ENCODE measurements around the gene C1QTNF9B.

DNA sequence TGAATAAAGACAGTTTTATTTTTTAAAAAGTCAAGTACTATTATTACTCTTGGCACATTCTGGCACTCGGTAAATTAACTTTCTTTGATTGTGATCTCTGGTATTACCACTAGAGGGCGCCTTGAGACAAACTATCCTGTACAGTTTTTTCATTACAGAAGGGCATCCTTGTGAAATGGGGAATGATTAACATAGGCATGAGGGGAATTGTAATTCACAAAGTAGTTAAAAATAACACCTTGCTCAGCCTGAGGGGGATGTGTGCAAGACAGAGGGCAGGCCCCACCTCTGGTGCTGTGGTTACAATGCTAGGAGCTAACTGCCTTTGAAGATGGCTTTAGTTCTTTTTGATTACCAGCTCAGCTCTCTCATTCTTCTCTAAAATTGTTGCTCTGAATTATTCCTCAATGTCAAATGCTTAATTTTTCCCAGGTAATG, 24.2 kb upstream of the C1QTNF9B start:
- TF ChIP-seq, protein P1, sequence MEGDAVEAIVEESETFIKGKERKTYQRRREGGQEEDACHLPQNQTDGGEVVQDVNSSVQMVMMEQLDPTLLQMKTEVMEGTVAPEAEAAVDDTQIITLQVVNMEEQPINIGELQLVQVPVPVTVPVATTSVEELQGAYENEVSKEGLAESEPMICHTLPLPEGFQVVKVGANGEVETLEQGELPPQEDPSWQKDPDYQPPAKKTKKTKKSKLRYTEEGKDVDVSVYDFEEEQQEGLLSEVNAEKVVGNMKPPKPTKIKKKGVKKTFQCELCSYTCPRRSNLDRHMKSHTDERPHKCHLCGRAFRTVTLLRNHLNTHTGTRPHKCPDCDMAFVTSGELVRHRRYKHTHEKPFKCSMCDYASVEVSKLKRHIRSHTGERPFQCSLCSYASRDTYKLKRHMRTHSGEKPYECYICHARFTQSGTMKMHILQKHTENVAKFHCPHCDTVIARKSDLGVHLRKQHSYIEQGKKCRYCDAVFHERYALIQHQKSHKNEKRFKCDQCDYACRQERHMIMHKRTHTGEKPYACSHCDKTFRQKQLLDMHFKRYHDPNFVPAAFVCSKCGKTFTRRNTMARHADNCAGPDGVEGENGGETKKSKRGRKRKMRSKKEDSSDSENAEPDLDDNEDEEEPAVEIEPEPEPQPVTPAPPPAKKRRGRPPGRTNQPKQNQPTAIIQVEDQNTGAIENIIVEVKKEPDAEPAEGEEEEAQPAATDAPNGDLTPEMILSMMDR (IDR thresholded peaks at IDR 0.05) = peak; percentile 41 to 51 (median 48)
- TF ChIP-seq POLR2A (IDR thresholded peaks at IDR 0.05) (no peak), POLR2AphosphoS5 (IDR thresholded peaks at IDR 0.05; ENCODE audit: insufficient read depth in 1 of 2, low read depth in 1 of 2) (no peak)

Measured in vagina (tissue), 2 donors.